ENCODE results near the gene HOXA13. TPM values are rescaled to one million over a fixed set of nuclear protein-coding genes. Genes with fewer than 3 reads are reported as not detected.

Gene HOXA13
- polyA plus RNA-seq, 1 donor (not counting 4 experiments of a cell fraction or from before 2014, with no cell fraction given): not detected

DNA sequence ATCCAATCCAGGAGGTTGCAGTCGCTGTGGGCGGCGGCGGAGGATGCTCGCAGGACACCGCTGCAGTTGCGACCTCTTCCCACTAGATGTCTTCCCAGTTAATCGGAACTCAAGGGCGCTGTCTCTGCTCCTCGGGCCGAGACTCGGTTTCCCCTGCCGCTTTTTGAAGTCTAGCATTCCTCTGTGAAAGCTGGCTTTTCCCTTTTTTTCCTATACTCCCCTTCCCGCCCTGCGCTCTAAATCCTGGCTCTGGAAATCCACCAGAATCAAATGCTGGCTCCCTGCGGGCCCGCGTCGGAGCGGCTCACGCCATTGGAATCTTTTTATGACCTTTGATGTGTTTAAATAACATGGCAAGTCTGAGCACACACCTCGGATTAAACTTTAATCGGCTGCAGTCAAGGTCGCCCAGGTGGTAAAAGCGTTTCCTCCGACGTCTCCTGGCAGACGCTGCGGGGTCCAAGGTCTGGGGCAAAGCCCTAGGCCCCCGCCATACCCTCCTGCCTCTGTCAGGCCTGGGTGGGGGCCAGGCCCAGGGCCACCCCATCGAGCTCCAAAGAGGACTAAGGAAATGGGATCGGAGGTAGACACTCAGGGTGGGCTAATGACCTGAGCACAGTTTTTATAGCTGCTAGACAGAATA, 10.7 kb upstream of the HOXA13 start:
- Histone ChIP-seq H3K9me3 (ENCODE audit: control insufficient read depth, low read depth, low read length) (no peaks in the 10 kb centered on the region), H3K9ac (ENCODE audit: control insufficient read depth, extremely low read depth, insufficient read depth, low read length) (no peak overlapping the region), H3K36me3 (ENCODE audit: control insufficient read depth in 2 of 2, extremely low read depth in 1 of 2, insufficient read depth in 2 of 2, low read length in 2 of 2) (no peaks in the 10 kb centered on the region), H3K27ac (ENCODE audit: control insufficient read depth, insufficient read depth, low read length) (no peak overlapping the region), H3K4me1 (ENCODE audit: control insufficient read depth, extremely low read depth, insufficient read depth, low read length) (peaks cover 5% of the 10 kb centered on the region), H3K27me3 (ENCODE audit: control insufficient read depth, extremely low read depth, insufficient read depth, low read length) (peaks cover 88% of the 10 kb centered on the region), H3K9me1 (ENCODE audit: control insufficient read depth, extremely low read depth, insufficient read depth, low read length) (no peaks in the 10 kb centered on the region), H4K20me1 (ENCODE audit: control insufficient read depth, extremely low read depth, insufficient read depth, low read length) (peaks cover 14% of the 10 kb centered on the region), H3K4me3 (ENCODE audit: control insufficient read depth in 2 of 3, extremely low read depth in 1 of 3, insufficient read depth in 2 of 3, low read depth in 1 of 3, low read length in 3 of 3) (peak overlapping the region in 2 of 3 experiments; percentile 11 to 56), H3K79me2 (ENCODE audit: control insufficient read depth, insufficient read depth, low read length) (no peaks in the 10 kb centered on the region), H3K4me2 (ENCODE audit: control insufficient read depth, extremely low read depth, insufficient read depth, low read depth, low read length) (peak overlapping the region; percentile 75), H2AFZ (ENCODE audit: control insufficient read depth, low read length) (peak overlapping the region; percentile 58)
- dilution Hi-C loops (cut with MboI; ENCODE audit: extremely low pct_ligation_motif_present, low sequenced_read_pairs): loop anchor here (25.0 kb wide), 1 partner anchor 377 kb away; no protein-coding TSS in a partner anchor
- peak; percentile 77 to 91 (median 89) for TF ChIP-seq CTCF (optimal IDR thresholded peaks at IDR 0.05 in 1 of 3, IDR thresholded peaks at IDR 0.05 in 1 of 3, conservative IDR thresholded peaks at IDR 0.05 in 1 of 3; ENCODE audit: extremely low read depth in 1 of 3, insufficient read depth in 2 of 3, low read length in 3 of 3)
- no peak for TF ChIP-seq EZH2 (IDR thresholded peaks at IDR 0.05; ENCODE audit: low read length)
- peak; percentile 65 for FAIRE-seq
- no peak for DNase-seq (ENCODE audit: low read depth, low spot score)

DNA sequence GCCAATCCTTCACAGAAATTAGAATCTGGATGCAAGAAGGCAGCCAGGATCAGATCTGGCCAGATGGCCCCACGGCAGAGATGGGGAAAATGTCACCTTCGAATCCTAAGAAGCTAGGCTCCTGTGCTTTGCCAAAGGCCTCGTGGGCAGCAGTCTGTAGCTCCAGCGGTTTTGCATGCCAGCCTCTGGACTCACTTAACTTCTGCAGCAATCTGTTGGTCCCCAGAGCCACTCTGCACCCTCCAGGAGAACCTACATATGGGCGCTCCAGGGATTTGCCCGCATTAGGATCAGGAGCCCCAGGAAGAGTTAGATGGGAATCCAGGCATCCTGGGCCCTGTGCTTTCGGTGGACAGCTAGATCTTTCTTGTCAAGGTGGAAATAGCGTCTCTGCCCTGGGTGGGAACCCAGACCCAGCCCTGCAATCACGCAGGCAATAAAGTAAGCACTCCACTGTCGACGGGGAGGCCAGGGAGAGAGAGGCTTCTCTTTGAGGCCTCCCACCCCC, 10.1 kb upstream of the HOXA13 start:
- H3K4me2 ChIP-seq (ENCODE audit: control insufficient read depth, extremely low read depth, insufficient read depth, low read depth, low read length): no peak overlapping the region
- no peak overlapping the region for H3K4me3 ChIP-seq (ENCODE audit: control insufficient read depth in 2 of 3, extremely low read depth in 1 of 3, insufficient read depth in 2 of 3, low read depth in 1 of 3, low read length in 3 of 3)
- H2AFZ ChIP-seq (ENCODE audit: control insufficient read depth, low read length): no peak overlapping the region
- dilution Hi-C loops (cut with MboI; ENCODE audit: extremely low pct_ligation_motif_present, low sequenced_read_pairs): loop anchor here (25.0 kb wide), 1 partner anchor 377 kb away; no protein-coding TSS in a partner anchor
- TF ChIP-seq EZH2 (IDR thresholded peaks at IDR 0.05; ENCODE audit: low read length): peak; percentile 14
- TF ChIP-seq CTCF (optimal IDR thresholded peaks at IDR 0.05 in 1 of 3, IDR thresholded peaks at IDR 0.05 in 1 of 3, conservative IDR thresholded peaks at IDR 0.05 in 1 of 3; ENCODE audit: extremely low read depth in 1 of 3, insufficient read depth in 2 of 3, low read length in 3 of 3): no peak
- H3K27me3 ChIP-seq (ENCODE audit: control insufficient read depth, extremely low read depth, insufficient read depth, low read length): peaks cover 93% of the 10 kb centered on the region
- no peaks in the 10 kb centered on the region for H3K9me1 ChIP-seq (ENCODE audit: control insufficient read depth, extremely low read depth, insufficient read depth, low read length)
- DNase-seq (ENCODE audit: low read depth, low spot score) (no peak), FAIRE-seq (no peak)
- peaks cover 5% of the 10 kb centered on the region for H3K4me1 ChIP-seq (ENCODE audit: control insufficient read depth, extremely low read depth, insufficient read depth, low read length)
- no peak overlapping the region for H3K9ac ChIP-seq (ENCODE audit: control insufficient read depth, extremely low read depth, insufficient read depth, low read length)
- no peaks in the 10 kb centered on the region for H3K36me3 ChIP-seq (ENCODE audit: control insufficient read depth in 2 of 2, extremely low read depth in 1 of 2, insufficient read depth in 2 of 2, low read length in 2 of 2)
- peaks cover 18% of the 10 kb centered on the region for H4K20me1 ChIP-seq (ENCODE audit: control insufficient read depth, extremely low read depth, insufficient read depth, low read length)
- no peaks in the 10 kb centered on the region for H3K79me2 ChIP-seq (ENCODE audit: control insufficient read depth, insufficient read depth, low read length)
- no peak overlapping the region for H3K27ac ChIP-seq (ENCODE audit: control insufficient read depth, insufficient read depth, low read length)
- H3K9me3 ChIP-seq (ENCODE audit: control insufficient read depth, low read depth, low read length): no peaks in the 10 kb centered on the region

All from keratinocyte (primary cell).